NCI-H1694 (cell line): ENCODE data around the gene SCN2B.

ENCODE experiments used
- DNase-seq: peaks from one replicate; lab custom pipeline; 2025; lab: John Stamatoyannopoulos, UW

Gene SCN2B

GRCh38 chr11:118132385-118133151 is 43.9 kb downstream of the SCN2B start:
- no peak for DNase-seq

DNA sequence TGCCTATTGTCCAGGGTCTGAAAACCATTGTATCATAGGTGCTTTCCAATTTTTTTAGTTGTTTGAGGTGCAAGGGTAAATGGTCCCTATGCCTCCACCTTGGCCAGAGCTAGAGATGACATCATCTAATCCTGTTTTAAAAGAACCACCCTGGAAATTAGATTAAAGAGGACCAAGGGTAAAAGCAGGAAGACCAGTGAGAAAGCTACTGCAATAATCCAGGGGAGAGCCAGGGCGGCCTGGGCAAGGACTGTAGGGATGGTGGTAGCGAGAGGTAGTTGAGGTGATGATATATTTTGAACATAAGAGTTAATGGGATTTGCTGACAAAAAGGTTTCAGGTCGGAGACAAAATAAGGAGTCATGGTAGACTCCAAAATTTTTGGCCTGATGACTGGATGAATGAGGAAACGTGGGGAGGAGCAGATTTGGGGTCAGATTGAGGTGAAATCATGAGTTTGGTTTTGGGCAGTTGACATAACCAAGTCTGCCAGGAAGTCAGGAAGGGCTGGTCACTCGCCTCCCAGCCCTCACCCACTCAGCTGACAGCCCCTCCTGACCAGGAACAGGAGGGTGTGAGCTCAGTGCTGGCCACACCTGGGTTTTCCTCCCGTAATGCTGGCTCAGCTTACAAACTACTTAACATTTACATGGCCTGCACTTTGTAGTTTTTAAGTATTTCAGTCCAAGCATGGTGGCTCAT is 46.8 kb downstream of the SCN2B start:
- DNase-seq = no peak

- no peak for DNase-seq
Measured at GRCh38 chr11:118128721-118129470, 47.5 kb downstream of the SCN2B start.

DNA sequence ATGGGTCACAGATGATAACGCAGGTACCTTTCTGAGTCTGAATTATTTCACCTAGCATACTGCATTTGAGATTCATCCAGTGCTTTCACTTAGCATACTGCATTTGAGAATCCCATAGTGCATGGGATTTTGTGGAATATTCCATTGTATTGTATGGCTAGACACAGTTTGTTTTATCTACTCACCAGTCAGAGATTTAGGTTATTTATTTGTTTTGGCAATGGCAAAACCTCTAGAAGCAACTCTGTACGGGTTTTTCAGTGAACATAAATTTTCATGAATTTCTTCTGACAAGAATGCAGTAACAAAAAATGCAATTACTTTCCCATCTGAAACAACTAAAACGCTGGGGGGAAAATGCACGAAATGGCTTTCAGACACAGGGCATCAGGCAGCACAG is 48.1 kb downstream of the SCN2B start:
- no peak for DNase-seq

GRCh38 chr11:118126082-118126838 is 50.2 kb downstream of the SCN2B start:
- no peak for DNase-seq

DNA sequence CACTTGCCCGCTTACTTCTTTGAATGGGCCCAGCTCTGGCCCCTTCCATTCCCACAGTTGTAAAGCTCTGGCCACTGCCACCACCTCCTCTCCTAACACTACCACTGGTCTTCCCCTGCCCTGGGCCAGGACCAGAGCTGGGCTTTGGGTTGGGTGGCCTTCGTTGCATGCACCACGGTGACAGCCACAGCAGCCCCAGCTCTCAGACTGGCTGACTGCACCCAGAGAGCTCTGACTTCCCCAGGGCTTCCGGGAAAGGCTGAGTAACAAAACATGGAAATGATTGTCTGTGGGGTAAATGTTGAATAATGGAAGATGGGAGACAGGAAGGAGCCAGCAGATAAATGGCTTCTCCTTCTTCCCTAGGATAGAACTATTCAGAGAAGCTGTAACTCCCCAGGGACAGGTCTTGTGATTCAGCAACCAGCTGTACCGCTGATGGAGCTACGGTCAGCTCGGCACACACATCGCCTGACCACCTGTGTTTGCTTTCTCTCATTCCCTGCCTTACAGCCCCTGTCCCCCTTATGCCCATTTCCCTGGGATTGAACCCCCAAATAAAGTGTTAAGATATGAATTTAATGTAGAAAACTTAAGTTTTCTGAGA is 51.4 kb downstream of the SCN2B start:
- no peak for DNase-seq

GRCh38 chr11:118120793-118121192 is 55.6 kb downstream of the SCN2B start:
- DNase-seq = no peak

DNA sequence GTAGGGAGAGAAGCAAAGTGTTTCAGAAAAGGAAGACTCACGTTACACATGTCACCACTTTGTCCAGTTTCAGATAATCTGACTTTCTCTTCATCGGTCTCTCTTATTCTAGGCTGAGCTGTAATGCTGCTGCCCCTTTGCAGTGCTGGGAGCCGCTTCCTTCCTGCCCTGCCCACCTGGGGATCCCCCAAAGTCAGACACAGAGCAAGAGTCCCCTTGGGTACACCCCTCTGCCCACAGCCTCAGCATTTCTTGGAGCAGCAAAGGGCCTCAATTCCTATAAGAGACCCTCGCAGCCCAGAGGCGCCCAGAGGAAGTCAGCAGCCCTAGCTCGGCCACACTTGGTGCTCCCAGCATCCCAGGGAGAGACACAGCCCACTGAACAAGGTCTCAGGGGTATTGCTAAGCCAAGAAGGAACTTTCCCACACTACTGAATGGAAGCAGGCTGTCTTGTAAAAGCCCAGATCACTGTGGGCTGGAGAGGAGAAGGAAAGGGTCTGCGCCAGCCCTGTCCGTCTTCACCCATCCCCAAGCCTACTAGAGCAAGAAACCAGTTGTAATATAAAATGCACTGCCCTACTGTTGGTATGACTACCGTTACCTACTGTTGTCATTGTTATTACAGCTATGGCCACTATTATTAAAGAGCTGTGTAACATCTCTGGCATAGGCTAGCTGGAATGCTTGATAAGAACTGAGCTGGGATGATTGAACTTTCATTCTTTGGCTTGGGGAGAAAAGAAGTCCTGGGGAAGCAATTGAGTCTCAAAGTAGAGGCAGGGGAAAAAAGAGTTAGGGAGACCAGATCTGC is 58.4 kb downstream of the SCN2B start:
- DNase-seq = no peak

- no peak for DNase-seq
Measured at GRCh38 chr11:118115048-118115447, 61.4 kb downstream of the SCN2B start.

- no peak for DNase-seq
Measured at GRCh38 chr11:118114266-118114665, 62.2 kb downstream of the SCN2B start.

- no peak for DNase-seq
Measured at GRCh38 chr11:118112711-118113430, 63.6 kb downstream of the SCN2B start.
